Measurements from ENCODE around the gene MLST8.
A peak's percentile ranks its signal among the peaks of the same experiment; 100 is the strongest.

MLST8 gene

DNA sequence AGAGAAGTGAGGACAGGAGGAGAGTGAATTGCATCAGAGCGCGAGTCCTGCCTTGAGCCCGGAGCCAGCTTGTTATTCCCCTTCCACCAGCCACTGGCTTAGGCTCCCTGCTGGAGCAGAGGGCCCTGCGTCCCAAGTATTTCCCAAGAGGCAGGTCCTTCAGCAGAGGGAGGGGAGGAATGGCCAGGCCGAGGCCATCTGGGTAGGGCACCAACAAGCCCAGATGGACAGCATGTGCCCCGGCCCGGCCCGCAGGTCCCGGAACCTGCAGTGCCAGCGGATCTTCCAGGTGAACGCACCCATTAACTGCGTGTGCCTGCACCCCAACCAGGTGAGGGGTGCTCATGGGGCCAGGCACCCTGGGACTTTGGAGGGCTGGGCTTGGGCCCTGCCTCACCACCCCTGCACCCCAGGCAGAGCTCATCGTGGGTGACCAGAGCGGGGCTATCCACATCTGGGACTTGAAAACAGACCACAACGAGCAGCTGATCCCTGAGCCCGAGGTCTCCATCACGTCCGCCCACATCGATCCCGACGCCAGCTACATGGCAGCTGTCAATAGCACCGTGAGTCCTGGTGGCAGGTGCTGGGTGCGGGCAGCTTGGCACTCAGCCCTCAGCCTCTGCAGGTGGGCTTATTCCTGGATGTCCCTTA lies 1.7 kb downstream of the MLST8 start:
- FAIRE-seq (no peak), DNase-seq (ENCODE audit: low spot score) (no peak)

DNA sequence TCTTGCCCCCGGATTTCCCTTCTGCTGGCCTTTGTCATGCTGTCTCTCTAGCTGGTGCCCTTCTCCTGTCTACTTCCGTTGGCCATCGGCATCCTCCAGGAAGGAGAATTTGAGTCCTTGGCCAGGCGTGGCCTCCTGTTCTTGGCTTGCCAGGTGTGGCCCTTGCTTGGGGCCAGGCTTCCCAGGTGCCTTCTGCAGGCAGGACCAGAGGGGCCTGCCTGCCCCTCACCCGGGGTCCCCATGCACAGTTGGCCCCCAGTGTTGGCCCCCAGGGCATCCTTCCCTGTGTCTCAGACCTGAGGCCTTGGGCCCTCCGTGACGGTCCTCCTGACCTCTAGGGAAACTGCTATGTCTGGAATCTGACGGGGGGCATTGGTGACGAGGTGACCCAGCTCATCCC lies 2.6 kb downstream of the MLST8 start:
- no peak for FAIRE-seq
- no peak for DNase-seq (ENCODE audit: low spot score)

DNA sequence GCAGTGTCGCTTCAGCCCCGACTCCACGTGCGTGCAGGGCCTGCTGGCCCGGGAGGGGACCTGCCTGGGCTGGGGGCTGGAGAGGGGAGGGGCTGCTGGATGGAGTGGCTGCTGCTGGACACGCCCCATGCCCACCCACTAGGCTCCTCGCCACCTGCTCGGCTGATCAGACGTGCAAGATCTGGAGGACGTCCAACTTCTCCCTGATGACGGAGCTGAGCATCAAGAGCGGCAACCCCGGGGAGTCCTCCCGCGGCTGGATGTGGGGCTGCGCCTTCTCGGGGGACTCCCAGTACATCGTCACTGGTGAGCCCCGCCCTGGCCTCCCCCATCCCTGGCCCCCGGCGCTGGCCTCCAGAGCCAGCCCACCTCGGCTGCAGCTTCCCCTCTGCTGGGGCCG lies 3.1 kb downstream of the MLST8 start:
- DNase-seq (ENCODE audit: low spot score) (no peak), FAIRE-seq (no peak)

DNA sequence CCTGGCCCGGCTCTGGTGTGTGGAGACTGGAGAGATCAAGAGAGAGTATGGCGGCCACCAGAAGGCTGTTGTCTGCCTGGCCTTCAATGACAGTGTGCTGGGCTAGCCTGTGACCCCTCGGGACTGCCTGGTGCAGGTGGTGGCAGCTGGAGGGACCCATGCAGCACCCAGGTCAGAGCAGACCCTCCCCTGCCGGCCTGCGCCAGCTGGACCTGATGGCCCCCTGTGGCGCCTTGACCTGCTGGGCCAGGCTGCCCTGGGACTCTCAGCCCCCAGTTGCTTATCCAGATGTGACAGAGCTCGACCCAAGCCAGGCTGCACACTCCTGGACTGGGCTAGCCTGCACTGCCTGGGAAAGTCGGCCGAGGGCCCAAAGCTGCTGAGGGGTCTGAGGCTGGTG lies 3.5 kb downstream of the MLST8 start:
- no peak for DNase-seq (ENCODE audit: low spot score)
- FAIRE-seq = no peak

DNA sequence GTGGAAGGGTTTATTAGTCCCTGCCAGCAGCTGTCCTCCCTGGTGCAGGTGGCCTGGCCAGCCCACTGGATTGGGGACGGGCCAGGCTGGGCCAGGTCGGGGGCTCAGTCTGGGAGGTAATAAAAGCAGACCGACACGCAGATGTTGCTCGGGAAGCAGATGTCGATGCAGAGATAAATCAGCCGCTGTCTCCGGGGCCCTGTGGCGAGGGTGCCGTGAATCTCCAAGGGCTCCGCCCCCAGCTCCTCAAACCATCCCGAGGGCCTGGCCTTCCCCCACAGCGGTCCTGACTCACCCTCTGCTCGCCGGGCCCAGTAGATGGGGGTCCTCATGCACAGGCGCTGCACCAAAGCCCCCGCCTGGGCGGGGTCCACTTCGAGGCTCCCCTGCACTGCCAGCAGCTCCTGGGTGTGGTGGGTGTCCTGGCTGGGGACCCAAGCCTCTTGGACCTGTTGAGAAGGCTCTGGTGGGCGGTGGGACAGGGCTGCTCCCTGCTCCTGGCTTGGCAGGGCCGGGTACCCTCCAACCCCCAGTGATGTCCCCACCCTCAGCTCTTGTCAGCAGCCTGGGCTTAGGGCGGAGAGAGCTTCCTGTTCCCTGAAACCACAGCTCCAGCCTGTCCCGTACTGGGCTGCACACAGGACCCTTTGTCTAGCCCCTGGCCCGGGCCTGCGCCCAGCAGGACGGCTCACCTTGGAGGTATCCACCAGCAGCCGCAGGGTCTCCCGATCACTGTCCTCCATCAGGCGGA lies 4.2 kb downstream of the MLST8 start:
- no peak for DNase-seq (ENCODE audit: low spot score)
- FAIRE-seq = no peak

DNA sequence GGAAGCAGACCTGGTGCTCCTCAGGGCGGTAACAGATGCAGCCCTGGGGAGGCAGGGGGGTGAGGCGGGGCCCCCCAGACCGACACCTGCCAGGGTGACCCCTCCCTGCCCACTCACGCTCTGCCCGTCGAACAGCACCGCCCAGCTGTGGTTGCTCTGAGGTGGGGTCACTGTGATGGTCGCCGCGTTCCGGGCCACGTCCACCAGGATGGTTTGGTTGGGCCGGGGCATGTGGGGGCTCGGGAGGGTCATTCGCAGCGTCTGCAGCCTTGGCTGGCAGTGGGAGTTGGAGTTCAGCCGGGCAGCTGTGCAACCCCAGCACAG lies 4.7 kb downstream of the MLST8 start:
- DNase-seq (ENCODE audit: low spot score) = no peak
- FAIRE-seq = no peak

DNA sequence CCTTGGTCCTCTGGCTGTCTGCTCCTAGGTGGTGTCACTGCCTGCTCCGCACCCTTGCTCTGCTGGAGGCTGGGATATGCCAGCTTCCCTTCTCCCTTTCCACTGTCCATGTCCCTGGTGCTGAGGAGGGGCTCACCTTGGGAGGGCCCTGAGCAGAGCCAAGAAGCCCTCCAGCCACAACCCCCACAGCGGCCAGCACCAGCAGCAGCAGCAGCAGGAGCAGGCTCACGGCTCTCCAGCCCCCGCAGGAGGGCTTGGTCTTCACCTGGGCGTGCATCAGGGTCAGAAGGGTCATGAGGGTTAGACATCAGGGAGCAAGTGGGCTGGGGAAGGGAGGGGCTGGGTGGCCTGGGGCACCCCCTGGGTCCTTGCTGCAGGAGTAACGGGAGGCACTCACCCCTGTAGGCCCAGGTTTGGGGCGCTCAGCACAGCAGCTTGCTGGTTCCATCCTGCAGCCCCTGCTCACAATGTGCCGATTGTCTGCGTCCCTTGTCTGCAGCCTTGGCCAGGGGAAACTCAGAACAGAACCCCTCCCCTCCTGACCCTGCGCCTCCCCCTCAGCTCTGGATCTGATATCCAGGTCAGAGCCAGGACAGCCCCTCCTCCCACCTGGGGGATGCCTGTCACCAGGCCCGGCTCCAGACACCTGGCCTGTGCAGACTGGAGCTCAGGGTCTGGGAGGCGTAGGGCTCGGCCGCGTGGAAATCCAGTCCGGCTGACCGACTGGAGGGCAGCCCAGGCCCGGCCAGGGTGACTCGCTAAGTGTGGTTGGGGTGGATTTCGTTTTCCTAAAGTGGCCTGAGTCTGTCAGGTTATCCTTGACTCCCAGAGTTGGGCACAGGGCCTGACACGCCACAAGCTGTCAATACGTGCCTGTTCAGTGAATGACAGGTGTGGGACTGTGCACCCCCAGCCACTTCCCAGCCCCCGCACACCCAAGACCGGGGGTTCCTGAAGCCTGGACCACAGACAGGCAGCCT lies 5.4 kb downstream of the MLST8 start, which contains the start of gene BRICD5:
TSS of gene BRICD5 (minus strand) at position 478 of the 980 bp plus-strand sequence. CDS start at position 448, 30 bp downstream.
- no peak for DNase-seq (ENCODE audit: low spot score)
- no peak for FAIRE-seq

DNA sequence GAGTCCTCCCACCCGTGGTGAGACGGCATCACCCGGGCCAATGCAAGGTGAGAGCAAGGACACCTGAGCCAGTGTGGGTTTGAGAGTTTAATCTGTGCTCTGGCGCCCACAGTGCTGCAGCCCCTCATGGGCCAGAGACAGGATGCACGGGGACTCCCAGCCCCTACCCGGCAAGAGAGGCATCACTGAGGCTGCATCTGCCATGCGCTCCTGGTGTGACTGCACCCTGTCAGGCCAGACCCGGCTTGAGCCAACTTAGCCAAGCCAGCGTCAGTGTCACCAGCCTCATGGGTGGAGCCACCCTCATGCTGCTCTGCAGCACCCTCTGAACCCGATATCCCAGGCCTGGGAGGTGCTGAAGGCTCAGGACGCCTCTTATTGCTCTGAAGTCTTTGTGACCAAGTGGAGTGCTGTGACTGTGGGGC lies 6.7 kb downstream of the MLST8 start:
- no peak for FAIRE-seq
- DNase-seq (ENCODE audit: low spot score) = no peak

DNA sequence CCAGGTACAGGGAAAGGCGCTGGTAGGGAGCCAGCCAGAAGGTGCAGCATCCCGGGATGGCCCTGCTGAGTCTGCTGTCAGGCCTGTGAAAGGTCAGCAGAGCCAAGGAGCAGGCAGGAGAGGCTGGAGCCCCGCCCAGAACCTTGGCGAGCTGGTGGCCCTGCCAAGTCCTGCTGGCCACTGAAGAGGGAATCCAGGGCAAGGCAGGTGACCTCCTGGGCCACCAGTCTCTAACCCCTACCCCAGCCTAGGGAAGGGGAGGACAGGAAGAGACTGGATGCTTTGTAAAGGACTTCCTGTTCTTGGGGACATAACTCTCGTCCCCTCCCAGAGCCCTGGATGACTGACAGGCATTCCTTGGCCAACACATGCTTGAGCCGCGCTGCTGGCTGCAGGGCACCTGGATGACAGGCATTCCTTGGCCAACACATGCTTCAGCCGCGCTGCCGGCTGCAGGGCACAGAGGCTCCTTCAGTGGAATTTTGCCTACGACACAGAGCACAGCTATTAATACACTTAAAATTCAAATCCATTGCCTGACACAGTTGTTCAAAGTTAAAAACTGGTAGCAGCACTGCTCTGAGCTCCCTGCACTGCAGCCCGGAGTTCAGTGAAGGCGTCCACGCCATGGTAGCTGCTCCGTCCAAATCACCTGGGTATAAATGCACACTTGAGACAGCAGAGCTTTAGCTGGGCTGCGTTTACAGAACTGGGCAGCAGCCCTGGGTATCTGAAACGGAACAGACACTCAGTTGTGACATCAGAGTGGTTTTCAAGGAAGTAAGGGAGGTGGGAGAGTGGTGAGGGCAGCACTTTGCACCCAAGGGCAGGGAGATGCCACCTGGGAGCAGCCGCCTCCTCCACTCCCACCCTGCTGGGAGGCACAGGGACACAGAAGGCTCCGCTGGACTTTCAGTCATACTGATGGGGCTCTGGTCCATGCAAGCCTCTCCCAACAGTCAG lies 7.4 kb downstream of the MLST8 start:
- FAIRE-seq = no peak
- DNase-seq (ENCODE audit: low spot score) = no peak

DNA sequence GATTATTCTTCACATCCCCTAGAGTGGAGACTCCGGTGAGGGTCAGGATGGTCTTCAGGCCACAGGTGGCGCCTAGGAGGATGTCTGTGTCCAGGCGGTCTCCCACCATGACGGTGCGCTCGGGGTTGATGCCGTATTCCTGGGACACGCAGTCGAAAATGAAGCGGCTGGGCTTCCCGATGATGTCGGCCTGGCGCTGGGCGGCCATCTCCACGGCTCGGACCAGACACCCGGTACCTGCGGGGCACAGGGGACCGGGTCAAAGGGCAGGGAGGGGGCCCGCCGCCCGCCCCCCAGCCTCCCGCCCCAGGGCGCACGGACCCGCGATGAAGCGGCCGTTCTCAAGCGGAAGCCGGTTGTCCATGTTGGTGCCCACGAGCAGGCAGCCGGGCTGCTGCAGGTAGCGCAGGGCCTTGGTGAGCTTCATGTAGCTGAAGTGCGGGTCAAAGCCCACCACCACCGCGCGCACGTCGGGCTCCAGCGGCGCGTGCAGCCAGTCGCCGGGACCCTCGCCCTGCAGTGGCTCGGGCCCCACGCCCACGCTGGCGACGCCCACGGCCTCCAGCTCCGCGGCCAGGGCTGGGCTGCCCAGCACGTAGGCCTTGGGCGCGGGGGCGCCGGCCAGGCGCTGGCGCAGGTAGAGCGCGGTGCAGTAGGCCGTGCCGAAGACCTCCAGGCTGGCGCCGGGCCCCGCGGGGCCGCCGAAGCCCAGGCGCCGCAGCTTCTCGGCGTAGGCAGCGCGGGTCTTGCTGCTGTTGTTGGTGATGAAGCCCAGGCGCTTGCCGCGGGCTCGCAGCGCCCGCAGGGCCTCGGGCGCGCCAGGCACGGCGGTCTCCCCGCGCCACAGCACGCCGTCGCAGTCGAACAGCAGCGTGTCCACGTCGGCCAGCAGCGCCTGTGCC lies 8.8 kb downstream of the MLST8 start:
- DNase-seq (ENCODE audit: low spot score) (no peak), FAIRE-seq (no peak)

DNA sequence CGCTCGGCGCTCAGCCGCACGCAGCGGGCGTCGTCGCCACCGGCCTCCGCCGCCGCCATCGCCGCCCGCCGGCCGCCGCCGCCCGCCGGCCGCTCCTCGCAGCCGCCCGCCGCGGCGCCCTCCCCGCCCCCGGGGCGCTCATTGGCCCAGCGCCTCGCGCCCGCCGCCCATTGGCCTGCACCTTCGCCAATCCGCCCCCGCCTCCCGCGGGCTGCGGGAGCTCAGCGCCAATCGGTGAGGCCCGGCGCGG lies 9.4 kb downstream of the MLST8 start, which contains the start of gene PGP:
TSS of gene PGP (minus strand) at position 122 of the 250 bp plus-strand sequence. CDS start at position 59, 63 bp downstream.
- FAIRE-seq (no peak), DNase-seq (ENCODE audit: low spot score) (no peak)

DNA sequence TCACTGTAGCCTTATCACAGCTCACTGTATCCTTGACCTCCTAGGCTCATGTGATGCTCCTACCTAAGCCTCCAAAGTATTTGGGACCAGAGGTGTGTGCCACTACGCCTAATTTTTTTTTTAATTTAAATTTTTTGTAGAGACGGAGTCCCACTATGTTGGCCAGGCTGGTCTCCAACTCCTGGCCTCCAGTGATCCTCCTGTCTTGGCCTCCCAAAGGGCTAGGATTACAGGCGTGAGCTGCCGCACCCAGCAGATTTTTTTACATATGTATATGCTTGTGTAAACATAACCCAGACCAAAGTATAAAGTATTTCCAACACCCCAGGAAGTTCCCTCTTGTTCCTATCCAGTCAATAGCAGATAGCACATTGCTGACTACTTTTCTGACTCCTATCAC lies 11.1 kb downstream of the MLST8 start:
- DNase-seq (ENCODE audit: low spot score) = no peak
- no peak for FAIRE-seq

DNA sequence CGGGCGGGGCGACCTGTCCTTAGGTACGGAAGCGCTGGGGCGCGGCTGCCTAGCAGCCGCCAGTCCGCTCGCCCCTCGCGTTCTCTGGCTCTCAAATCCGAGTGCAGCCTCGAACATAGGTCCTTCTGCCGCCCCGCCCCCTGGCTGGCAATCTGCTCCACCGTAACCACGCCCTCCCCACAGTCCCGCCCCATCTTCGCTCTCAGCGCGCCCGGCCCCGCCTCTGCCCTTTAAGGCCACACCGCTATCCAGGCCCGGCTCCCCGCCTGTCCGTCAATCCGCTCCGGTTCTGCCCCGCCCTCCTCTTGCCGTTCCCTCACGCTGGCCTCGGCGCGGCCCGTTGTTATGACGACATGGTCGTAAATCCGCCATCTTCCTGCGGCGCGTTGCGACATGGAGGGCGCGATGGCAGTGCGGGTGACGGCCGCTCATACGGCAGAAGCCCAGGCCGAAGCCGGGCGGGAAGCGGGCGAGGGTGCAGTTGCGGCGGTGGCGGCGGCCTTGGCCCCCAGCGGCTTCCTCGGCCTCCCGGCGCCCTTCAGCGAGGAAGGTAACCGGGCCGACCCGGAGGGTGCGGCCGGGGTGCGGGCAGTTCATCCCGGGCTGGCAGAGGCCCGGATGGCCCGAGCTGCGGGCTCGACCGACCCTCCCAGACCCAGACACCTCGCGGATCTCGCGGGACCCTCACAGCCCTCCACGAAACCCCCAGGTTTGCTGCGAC lies 18.1 kb downstream of the MLST8 start, which contains the start of gene E4F1:
TSS of gene E4F1 (plus strand) at position 371 of the 721 bp plus-strand sequence. CDS start at position 394, 23 bp downstream.
- peak; percentile 96 for DNase-seq (ENCODE audit: low spot score)
- FAIRE-seq = peak; percentile 75

DNA sequence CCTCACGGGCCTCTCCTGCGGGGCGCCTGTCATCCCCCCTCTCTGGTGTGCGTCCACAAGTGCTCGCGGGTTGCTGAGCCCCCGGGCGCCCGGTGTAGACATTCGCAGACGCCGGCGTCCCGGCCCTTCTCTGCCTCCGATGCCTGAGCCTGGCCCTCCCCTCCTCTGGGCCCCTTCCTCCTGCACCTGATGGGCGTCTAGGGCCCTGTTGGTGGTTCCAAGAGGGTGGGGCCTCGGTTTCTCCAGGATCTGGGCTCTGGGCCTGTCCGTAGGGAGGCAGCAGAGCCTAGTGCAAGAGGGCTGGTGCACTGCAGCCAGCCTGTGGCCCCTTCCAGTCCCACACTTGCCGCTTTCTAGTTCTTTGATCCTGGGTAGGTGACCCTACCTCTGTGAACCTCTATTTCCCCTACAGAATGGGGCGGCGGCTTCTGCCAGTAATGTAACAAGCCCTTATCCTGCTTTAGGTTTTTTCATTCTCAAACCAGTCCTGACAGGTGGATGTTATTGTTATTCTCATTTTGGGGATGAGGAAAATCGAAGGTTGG lies 18.8 kb downstream of the MLST8 start:
- DNase-seq (ENCODE audit: low spot score) (peak; percentile 28), FAIRE-seq (no peak)

DNA sequence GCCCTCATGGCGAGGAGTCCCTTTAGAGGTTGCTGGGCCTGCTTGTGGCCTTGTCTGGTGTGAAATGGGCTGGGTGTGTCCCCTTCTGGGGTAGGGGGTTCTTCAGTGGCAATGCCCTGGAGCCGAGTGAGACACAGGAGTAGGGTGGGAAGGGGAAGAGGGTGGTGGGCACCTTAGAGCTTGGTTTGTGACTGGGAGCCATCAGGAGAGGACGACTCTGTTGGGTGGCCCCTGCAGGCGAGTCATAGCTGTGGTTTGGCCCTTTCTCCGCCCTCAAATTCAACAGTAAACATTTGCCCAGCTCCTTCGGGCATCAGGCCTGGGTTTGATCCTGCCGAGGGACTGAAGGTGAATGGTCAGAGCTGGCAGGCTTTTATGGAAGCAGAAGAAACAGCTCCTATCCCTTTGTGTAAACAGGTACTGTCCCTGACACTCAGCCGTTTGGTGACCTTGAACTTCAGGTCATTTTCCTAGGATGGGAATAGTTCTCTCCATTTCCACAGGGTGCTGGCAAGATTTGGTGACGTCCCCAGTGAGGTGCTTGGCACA lies 21.1 kb downstream of the MLST8 start:
- no peak for FAIRE-seq
- no peak for DNase-seq (ENCODE audit: low spot score)

DNA sequence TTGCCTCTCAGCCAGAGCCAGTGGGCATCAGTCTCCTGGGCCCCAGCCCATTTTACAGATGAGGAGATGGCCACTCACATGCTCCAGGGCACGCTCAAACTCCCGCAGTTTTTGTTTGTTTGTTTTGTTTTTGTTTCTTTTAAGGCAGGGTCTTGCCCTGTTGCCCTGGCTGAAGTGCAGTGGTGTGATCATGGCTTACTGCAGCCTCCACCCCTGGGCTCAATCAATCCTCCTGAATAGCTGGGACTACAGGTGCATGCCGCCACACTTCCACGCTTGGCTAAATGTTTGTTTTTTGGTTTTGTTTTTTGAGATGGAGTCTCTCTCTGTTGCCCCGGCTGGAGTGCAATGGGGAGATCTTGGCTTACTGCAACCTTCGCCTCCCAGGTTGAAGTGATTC lies 21.7 kb downstream of the MLST8 start:
- DNase-seq (ENCODE audit: low spot score) (no peak), FAIRE-seq (no peak)

DNA sequence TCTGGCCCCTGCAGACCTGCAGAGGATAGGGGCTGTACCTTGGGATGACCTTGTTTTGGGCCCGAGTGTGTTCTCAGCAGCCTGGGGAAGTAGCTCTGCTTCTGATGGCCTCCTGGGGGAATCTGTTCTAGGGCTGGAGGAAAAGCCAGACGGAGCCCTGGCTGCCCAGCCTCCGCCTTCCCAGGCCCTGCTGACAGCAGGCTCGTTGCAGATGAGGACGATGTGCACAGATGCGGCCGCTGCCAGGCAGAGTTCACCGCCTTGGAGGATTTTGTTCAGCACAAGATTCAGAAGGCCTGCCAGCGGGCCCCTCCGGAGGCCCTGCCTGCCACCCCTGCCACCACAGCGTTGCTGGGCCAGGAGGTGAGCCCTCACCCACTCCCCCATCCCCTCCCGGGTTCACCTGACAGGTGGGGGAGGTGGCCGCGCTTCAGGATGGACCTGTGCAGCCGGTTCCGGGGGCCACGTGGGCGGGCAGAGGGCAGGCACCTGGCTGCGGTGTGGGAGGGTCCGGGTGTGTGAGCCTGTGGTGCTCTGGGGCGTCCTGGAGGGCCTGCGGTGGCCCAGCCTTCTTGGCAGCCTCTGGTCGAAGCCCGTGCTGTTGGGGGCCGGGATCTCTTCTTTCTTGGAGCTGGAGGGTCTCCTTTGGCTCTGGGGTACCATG lies 23.0 kb downstream of the MLST8 start:
- DNase-seq (ENCODE audit: low spot score) = no peak
- no peak for FAIRE-seq

DNA sequence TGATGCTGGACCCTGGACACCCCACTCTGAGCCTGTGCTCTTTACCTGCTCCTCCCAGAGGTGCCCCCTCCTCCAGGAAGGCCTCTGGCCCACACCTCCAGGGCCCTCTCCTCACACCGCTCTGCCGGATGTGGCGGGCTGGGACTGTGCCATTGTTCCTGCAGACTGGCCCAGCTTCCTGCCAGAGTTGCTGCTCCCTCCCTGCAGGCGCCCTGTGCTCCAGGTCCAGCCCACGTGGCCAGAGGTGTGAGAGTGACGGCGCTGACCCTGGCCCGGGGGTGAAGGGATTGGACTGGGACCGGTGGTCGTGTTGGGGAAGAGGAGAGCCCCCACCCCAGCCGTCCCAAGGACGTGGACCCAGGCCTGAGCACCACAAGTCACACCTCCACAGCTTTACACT lies 23.8 kb downstream of the MLST8 start:
- FAIRE-seq (no peak), DNase-seq (ENCODE audit: low spot score) (no peak)
